Testis (tissue), 3 donors: Measurements from ENCODE around the gene PNPLA1. TPM values are rescaled to one million over a fixed set of nuclear protein-coding genes. Genes with fewer than 3 reads are reported as not detected.

ENCODE experiments used
- DNase-seq: peaks from one replicate; pipeline ENCODE4 v3.0.0-alpha.2; 2019
- H3K27ac ChIP-seq, 2 donors: fragments of 200-600 bp; sonication (generic); one replicate each; pipeline ENCODE4 v1.5.1; 2019
- H3K27me3 ChIP-seq: fragments of 200-600 bp; sonication (generic); one replicate; pipeline ENCODE4 v1.5.1; 2019
- H3K36me3 ChIP-seq: fragments of 200-600 bp; sonication (generic); one replicate; pipeline ENCODE4 v1.5.1; 2017; ENCODE audit warnings: low read depth; ENCODE audit errors: missing control alignments
- H3K4me1 ChIP-seq: fragments of 200-600 bp; sonication (generic); one replicate; pipeline ENCODE4 v1.5.1; 2019
- H3K4me3 ChIP-seq, 2 donors: fragments of 200-600 bp; sonication (generic); one replicate each; pipeline ENCODE4 v1.5.1; 2017 to 2019
- H3K9me3 ChIP-seq: fragments of 200-600 bp; sonication (generic); one replicate; pipeline ENCODE4 v1.5.1; 2017
- POLR2A ChIP-seq: fragments of 450-650 bp; IDR thresholded peaks from one replicate; pipeline ENCODE4 v1.6.1; 2017; ENCODE audit warnings: antibody characterized with exemption, mild to moderate bottlenecking, moderate library complexity
- WGBS, 2 donors: methylation state at CpG; one replicate each; pipeline ENCODE4 v1.1.5; 2018; 5-methylcytosine and 5-hydroxymethylcytosine counted together
- intact Hi-C: fragments of 100-400 bp; cut with DNase I; formaldehyde crosslinking; loops from one replicate; pipeline ENCODE4 v1.15.1; 2023; ENCODE audit warnings: low total_unique reads
- polyA plus RNA-seq: library from polyadenylated mRNA; stranded (reverse); fragments of 350-450 nt; fragmentation: Illumina TruSeq; extraction: RNeasy Lipid Tissue Mini Kit (QIAGEN cat#74804); gene quantifications from one replicate; pipeline ENCODE4 v1.2.3, GENCODE V29; 2014; ENCODE audit warnings: low read depth, low replicate concordance; ENCODE audit not compliant: insufficient read depth
- total RNA-seq, 2 donors: library from RNA; depleted of rRNA; stranded (reverse); fragments of >200 nt; gene quantifications; one replicate each; pipeline ENCODE4 v1.2.3, GENCODE V29; 2016
- TF ChIP-seq, protein P1 (sequence below), 3 experiments: fragments of 450-650 bp in 2 of 3; fragments of 200-600 bp in 1 of 3; sonication (generic) in 1 of 3; IDR thresholded peaks; one replicate each; pipeline ENCODE4 v1.5.1; 2016 to 2019; ENCODE audit warnings: antibody characterized with exemption in 3 of 3, mild to moderate bottlenecking in 2 of 3, moderate library complexity in 1 of 3

The PNPLA1 gene
- total and polyA plus RNA-seq, 3 donors from 2014 or later, result 2.1 to 3.5 (median 2.4) TPM

GRCh38 chr6:36312854-36313648 is 43.2 kb downstream of the PNPLA1 start:
- DNase-seq, result peak; percentile 57
- Histone ChIP-seq H3K36me3 (no peaks in the 10 kb centered on the region), H3K27me3 (no peaks in the 10 kb centered on the region), H3K4me3 (no peak overlapping the region), H3K4me1 (peaks cover 30% of the 10 kb centered on the region), H3K9me3 (no peaks in the 10 kb centered on the region), H3K27ac (no peak overlapping the region)
- intact Hi-C loops, result no loop called here
- 55 to 65% methylated on average over 8 of the region's 8 CpGs for WGBS, 2 donors
- TF ChIP-seq, protein P1, sequence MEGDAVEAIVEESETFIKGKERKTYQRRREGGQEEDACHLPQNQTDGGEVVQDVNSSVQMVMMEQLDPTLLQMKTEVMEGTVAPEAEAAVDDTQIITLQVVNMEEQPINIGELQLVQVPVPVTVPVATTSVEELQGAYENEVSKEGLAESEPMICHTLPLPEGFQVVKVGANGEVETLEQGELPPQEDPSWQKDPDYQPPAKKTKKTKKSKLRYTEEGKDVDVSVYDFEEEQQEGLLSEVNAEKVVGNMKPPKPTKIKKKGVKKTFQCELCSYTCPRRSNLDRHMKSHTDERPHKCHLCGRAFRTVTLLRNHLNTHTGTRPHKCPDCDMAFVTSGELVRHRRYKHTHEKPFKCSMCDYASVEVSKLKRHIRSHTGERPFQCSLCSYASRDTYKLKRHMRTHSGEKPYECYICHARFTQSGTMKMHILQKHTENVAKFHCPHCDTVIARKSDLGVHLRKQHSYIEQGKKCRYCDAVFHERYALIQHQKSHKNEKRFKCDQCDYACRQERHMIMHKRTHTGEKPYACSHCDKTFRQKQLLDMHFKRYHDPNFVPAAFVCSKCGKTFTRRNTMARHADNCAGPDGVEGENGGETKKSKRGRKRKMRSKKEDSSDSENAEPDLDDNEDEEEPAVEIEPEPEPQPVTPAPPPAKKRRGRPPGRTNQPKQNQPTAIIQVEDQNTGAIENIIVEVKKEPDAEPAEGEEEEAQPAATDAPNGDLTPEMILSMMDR (IDR thresholded peaks at IDR 0.05), result no peak
- TF ChIP-seq POLR2A, result no peak

DNA sequence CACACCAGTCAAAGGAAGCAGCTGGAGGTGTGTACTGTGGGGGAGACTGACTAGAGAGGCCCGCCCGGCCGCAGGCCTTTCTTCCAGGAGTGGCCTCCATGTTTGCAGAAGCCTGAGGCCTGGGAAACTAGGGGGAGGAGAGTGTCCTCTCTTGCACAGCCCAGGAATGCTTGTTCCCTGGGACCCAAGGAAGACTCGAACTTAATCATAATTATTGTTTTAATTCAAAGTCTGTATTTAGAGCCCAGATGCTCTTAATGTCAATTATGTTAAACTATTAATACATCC is 43.7 kb downstream of the PNPLA1 start:
- intact Hi-C loops, result no loop called here
- Histone ChIP-seq H3K27me3 (no peaks in the 10 kb centered on the region), H3K9me3 (no peaks in the 10 kb centered on the region), H3K27ac (no peak overlapping the region), H3K36me3 (no peaks in the 10 kb centered on the region), H3K4me1 (peaks cover 30% of the 10 kb centered on the region), H3K4me3 (no peak overlapping the region)
- WGBS, 2 donors, result 54 to 74% methylated on average over 4 of the region's 4 CpGs
- TF ChIP-seq, protein P1 (IDR thresholded peaks at IDR 0.05), result no peak
- no peak for TF ChIP-seq POLR2A
- no peak for DNase-seq

- 58 to 74% methylated on average over 3 of the region's 3 CpGs for WGBS, 2 donors
- Histone ChIP-seq H3K27me3 (no peaks in the 10 kb centered on the region), H3K4me3 (no peak overlapping the region), H3K36me3 (no peaks in the 10 kb centered on the region), H3K4me1 (peaks cover 24% of the 10 kb centered on the region), H3K9me3 (no peaks in the 10 kb centered on the region), H3K27ac (no peak overlapping the region)
- no peak for DNase-seq
- intact Hi-C loops, result no loop called here
- TF ChIP-seq, protein P1 (IDR thresholded peaks at IDR 0.05), result no peak
- no peak for TF ChIP-seq POLR2A
Measured at GRCh38 chr6:36314221-36315014, 44.6 kb downstream of the PNPLA1 start.

DNA sequence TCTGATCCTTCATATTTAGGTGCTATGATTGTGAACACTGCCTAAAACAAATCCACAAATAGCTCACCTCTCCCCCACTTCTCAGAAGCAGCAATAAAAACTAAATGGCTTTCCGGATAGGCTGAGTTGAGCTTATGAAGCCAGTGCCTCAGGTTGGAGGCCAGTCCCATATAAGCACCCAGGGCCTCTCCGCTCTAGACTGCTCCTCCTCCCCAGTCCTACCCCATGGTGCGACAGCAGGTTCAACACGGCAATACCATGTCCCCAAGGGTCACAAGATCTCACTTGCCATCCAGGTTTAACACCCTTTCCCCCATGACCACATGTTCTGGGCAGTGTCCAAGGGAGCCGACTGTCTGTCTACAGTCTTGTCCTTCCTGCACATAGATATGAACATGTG is 46.1 kb downstream of the PNPLA1 start:
- Histone ChIP-seq H3K27me3 (no peaks in the 10 kb centered on the region), H3K27ac (no peak overlapping the region), H3K4me3 (no peak overlapping the region), H3K36me3 (no peaks in the 10 kb centered on the region), H3K9me3 (no peaks in the 10 kb centered on the region), H3K4me1 (peaks cover 21% of the 10 kb centered on the region)
- no peak for TF ChIP-seq POLR2A
- TF ChIP-seq, protein P1 (IDR thresholded peaks at IDR 0.05), result no peak
- intact Hi-C loops, result no loop called here
- no peak for DNase-seq
- WGBS, 2 donors, result 86 to 88% methylated on average over 5 of the region's 5 CpGs
